Inflammatory macrophage treated with lipopolysaccharide for 1 hour (primary cell): ENCODE results near the gene KIF25.

Experiments used
- DNase-seq, 2 donors: peaks; one replicate each; pipeline ENCODE4 v3.0.0-alpha.2; 2020 to 2022

The KIF25 gene

GRCh38 chr6:168091381-168092264, 94.2 kb downstream of the KIF25 start:
- no peak for DNase-seq

GRCh38 chr6:168092541-168092940, 95.1 kb downstream of the KIF25 start:
- DNase-seq = no peak

GRCh38 chr6:168093071-168093505, 95.6 kb downstream of the KIF25 start:
- peak in 1 of 2 donors; percentile 3 for DNase-seq

- DNase-seq = no peak
Measured at GRCh38 chr6:168093634-168094033, 96.2 kb downstream of the KIF25 start.
